Thyroid gland (tissue), 4 donors: ENCODE measurements around the gene EIF2S2.

Experiments
- POLR2A ChIP-seq, 2 donors: fragments of 450-650 bp; IDR thresholded peaks; one replicate each; pipeline ENCODE4 v1.6.1; 2017; ENCODE audit warnings: antibody characterized with exemption in 2 of 2, mild to moderate bottlenecking in 2 of 2, moderate library complexity in 1 of 2
- TF ChIP-seq, protein P1 (sequence below), 6 experiments: fragments of 200-600 bp in 3 of 6; fragments of 450-650 bp in 3 of 6; sonication (generic) in 3 of 6; IDR thresholded peaks; one replicate each; pipeline ENCODE4 v1.5.1; 2016 to 2019; ENCODE audit warnings: antibody characterized with exemption in 6 of 6, mild to moderate bottlenecking in 2 of 6, inconsistent platforms in 1 of 6, moderate library complexity in 1 of 6

DNA sequence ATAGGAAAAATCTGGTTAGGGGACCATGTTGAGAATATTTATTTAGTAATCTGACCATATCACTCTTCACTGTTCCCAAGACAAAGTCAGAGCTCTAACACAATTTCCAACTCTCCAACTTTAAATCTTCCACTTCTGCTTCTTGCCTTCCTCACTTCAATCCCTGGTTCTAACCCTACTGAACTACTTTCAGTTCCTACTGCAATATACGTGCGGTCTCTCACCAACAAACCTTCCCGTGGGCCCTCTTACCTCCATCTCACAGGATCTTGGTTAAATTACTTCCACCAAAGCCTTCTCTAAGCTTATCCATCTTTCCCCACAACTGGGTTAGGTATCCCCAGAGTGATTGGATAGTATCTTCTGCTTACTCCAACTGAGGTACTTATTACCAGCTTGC, 8.0 kb downstream of the EIF2S2 start:
- TF ChIP-seq, protein P1, sequence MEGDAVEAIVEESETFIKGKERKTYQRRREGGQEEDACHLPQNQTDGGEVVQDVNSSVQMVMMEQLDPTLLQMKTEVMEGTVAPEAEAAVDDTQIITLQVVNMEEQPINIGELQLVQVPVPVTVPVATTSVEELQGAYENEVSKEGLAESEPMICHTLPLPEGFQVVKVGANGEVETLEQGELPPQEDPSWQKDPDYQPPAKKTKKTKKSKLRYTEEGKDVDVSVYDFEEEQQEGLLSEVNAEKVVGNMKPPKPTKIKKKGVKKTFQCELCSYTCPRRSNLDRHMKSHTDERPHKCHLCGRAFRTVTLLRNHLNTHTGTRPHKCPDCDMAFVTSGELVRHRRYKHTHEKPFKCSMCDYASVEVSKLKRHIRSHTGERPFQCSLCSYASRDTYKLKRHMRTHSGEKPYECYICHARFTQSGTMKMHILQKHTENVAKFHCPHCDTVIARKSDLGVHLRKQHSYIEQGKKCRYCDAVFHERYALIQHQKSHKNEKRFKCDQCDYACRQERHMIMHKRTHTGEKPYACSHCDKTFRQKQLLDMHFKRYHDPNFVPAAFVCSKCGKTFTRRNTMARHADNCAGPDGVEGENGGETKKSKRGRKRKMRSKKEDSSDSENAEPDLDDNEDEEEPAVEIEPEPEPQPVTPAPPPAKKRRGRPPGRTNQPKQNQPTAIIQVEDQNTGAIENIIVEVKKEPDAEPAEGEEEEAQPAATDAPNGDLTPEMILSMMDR (IDR thresholded peaks at IDR 0.05): no peak
- TF ChIP-seq POLR2A (IDR thresholded peaks at IDR 0.05): no peak
